Liver (tissue), 9 donors: Measurements from ENCODE around the gene MAPKBP1. TPM values are rescaled to one million over a fixed set of nuclear protein-coding genes. Genes with fewer than 3 reads are reported as not detected.

Experiments used
- DNase-seq: peaks from one replicate; pipeline ENCODE4 v3.0.0-alpha.2; 2017; ENCODE audit warnings: low spot score
- H3K27ac ChIP-seq, 2 donors: one replicate each; pipeline ENCODE4 v1.7.0; 2013; ENCODE audit warnings: inconsistent platforms in 2 of 2, low read length in 2 of 2, control low read depth in 1 of 2, low read depth in 1 of 2, mild to moderate bottlenecking in 1 of 2
- H3K27me3 ChIP-seq, 4 donors: one replicate each; pipeline versions ENCODE4 v1.6.1 to v1.7.0; 2013; ENCODE audit warnings: low read length in 3 of 4, inconsistent platforms in 1 of 4, mild to moderate bottlenecking in 1 of 4, moderate library complexity in 1 of 4; ENCODE audit not compliant: control insufficient read depth in 4 of 4, insufficient read depth in 4 of 4
- H3K36me3 ChIP-seq, 4 donors: one replicate each; pipeline versions ENCODE4 v1.6.1 to v1.7.0; 2013; ENCODE audit warnings: low read length in 3 of 4, mild to moderate bottlenecking in 3 of 4, low read depth in 1 of 4, moderate library complexity in 1 of 4; ENCODE audit not compliant: control insufficient read depth in 4 of 4, insufficient read depth in 3 of 4
- H3K4me1 ChIP-seq, 4 donors: one replicate each; pipeline versions ENCODE4 v1.6.1 to v1.7.0; 2013; ENCODE audit warnings: low read length in 3 of 4, mild to moderate bottlenecking in 3 of 4, moderate library complexity in 1 of 4; ENCODE audit not compliant: control insufficient read depth in 4 of 4, insufficient read depth in 4 of 4
- H3K4me3 ChIP-seq, 3 donors: one replicate each; pipeline versions ENCODE4 v1.6.1 to v1.7.0; 2013; ENCODE audit warnings: low read length in 3 of 3, control low read depth in 1 of 3, low read depth in 1 of 3, mild to moderate bottlenecking in 1 of 3
- H3K9ac ChIP-seq, 2 donors: one replicate each; pipeline ENCODE4 v1.7.0; 2013; ENCODE audit warnings: low read length in 2 of 2, mild to moderate bottlenecking in 2 of 2, moderate library complexity in 2 of 2, control low read depth in 1 of 2, low read depth in 1 of 2
- H3K9me3 ChIP-seq, 4 donors: one replicate each; pipeline versions ENCODE4 v1.6.1 to v1.7.0; 2013; ENCODE audit warnings: low read length in 3 of 4; ENCODE audit not compliant: control insufficient read depth in 4 of 4
- EGR1 ChIP-seq, 2 donors: IDR thresholded peaks; 2 replicates each; pipeline ENCODE4 v1.6.1; 2016 to 2018; ENCODE audit warnings: antibody characterized with exemption in 2 of 2, low read depth in 2 of 2
- FOXA1 ChIP-seq: IDR thresholded peaks from 2 replicates; pipeline ENCODE4 v1.6.1; 2016; ENCODE audit warnings: antibody characterized with exemption
- FOXA2 ChIP-seq: IDR thresholded peaks from 2 replicates; pipeline ENCODE4 v1.6.1; 2016; ENCODE audit warnings: antibody characterized with exemption
- GABPA ChIP-seq, 2 donors: IDR thresholded peaks in 1 of 2; conservative IDR thresholded peaks in 1 of 2; 2 replicates each; pipeline ENCODE4 v1.6.1; 2016; ENCODE audit warnings: antibody characterized with exemption in 2 of 2, mild to moderate bottlenecking in 1 of 2, moderate library complexity in 1 of 2
- HNF4A ChIP-seq, 2 donors: conservative IDR thresholded peaks; 2 replicates each; pipeline ENCODE4 v1.6.1; 2016; ENCODE audit warnings: antibody characterized with exemption in 2 of 2, mild to moderate bottlenecking in 2 of 2
- HNF4G ChIP-seq: IDR thresholded peaks from 2 replicates; pipeline ENCODE4 v1.6.1; 2016; ENCODE audit warnings: antibody characterized with exemption
- MAX ChIP-seq: IDR thresholded peaks from 2 replicates; pipeline ENCODE4 v1.6.1; 2016; ENCODE audit warnings: antibody characterized with exemption
- NR2F2 ChIP-seq: IDR thresholded peaks from 2 replicates; pipeline ENCODE4 v1.6.1; 2016; ENCODE audit warnings: antibody characterized with exemption
- RAD21 ChIP-seq, 2 donors: IDR thresholded peaks; 2 replicates each; pipeline ENCODE4 v1.6.1; 2016; ENCODE audit warnings: antibody characterized with exemption in 2 of 2, mild to moderate bottlenecking in 2 of 2
- REST ChIP-seq: IDR thresholded peaks from 2 replicates; pipeline ENCODE4 v1.6.1; 2016; ENCODE audit warnings: antibody characterized with exemption, mild to moderate bottlenecking
- RXRA ChIP-seq, 2 donors: IDR thresholded peaks; 2 replicates each; pipeline ENCODE4 v1.6.1; 2017 to 2018; ENCODE audit warnings: antibody characterized with exemption in 2 of 2, mild to moderate bottlenecking in 1 of 2
- SP1 ChIP-seq: IDR thresholded peaks from 2 replicates; pipeline ENCODE4 v1.6.1; 2018; ENCODE audit warnings: antibody characterized with exemption, mild to moderate bottlenecking
- ZBTB33 ChIP-seq: IDR thresholded peaks from 2 replicates; pipeline ENCODE4 v1.6.1; 2016; ENCODE audit warnings: antibody characterized with exemption
- WGBS: extraction: QIAGEN DNeasy Blood & Tissue Kit; methylation state at CpG from one replicate; pipeline ENCODE4 v1.1.7; 2013; 5-methylcytosine and 5-hydroxymethylcytosine counted together
- polyA plus RNA-seq, 2 donors: library from polyadenylated mRNA; stranded (reverse) in 1 of 2; unstranded in 1 of 2; fragments of 200-250 nt in 1 of 2; fragments of >200 nt in 1 of 2; fragmentation: Nextera tagmentation in 1 of 2; extraction: Ambion mirVana in 1 of 2; gene quantifications; one replicate each; pipeline versions ENCODE4 v1.2.1 to v1.2.3, GENCODE V29; 2013 to 2015
- total RNA-seq, 2 donors: library from RNA; depleted of rRNA; stranded (reverse); fragments of >200 nt; gene quantifications; one replicate each; pipeline ENCODE4 v1.2.3, GENCODE V29; 2014
- donor health status: healthy.
- donor health status: healthy.
- donor health status: healthy.
- donor health status: healthy.
- donor health status: healthy.

Gene MAPKBP1
- total and polyA plus RNA-seq, 4 donors, result 0.89 to 10.3 (median 2.7) TPM

GRCh38 chr15:41782371-41783282, 8.3 kb downstream of the MAPKBP1 start:
- no peak overlapping the region for H3K4me3 ChIP-seq
- no peaks in the 10 kb centered on the region for H3K9me3 ChIP-seq
- H3K9ac ChIP-seq, result no peak overlapping the region
- TF ChIP-seq SP1, result no peak
- H3K27me3 ChIP-seq, result no peaks in the 10 kb centered on the region
- 96% methylated on average over 5 of the region's 5 CpGs for WGBS
- no peak for DNase-seq
- no peaks in the 10 kb centered on the region for H3K36me3 ChIP-seq
- H3K27ac ChIP-seq, result no peak overlapping the region
- no peaks in the 10 kb centered on the region for H3K4me1 ChIP-seq

- Histone ChIP-seq H3K9me3 (no peaks in the 10 kb centered on the region), H3K4me3 (no peak overlapping the region), H3K27me3 (no peaks in the 10 kb centered on the region), H3K4me1 (no peaks in the 10 kb centered on the region), H3K9ac (no peak overlapping the region), H3K36me3 (no peaks in the 10 kb centered on the region), H3K27ac (no peak overlapping the region)
- no peak for DNase-seq
- 54% methylated on average over 1 of the region's 1 CpG for WGBS
- TF ChIP-seq HNF4G (no peak), REST (no peak), HNF4A (conservative IDR thresholded peaks at IDR 0.05) (no peak), FOXA2 (no peak), FOXA1 (no peak), EGR1 (IDR thresholded peaks at IDR 0.05; ENCODE audit: low read depth in 2 of 2) (no peak), RXRA (IDR thresholded peaks at IDR 0.05) (no peak), MAX (no peak), NR2F2 (no peak), ZBTB33 (no peak), RAD21 (IDR thresholded peaks at IDR 0.05) (no peak), GABPA (IDR thresholded peaks at IDR 0.05 in 1 of 2, conservative IDR thresholded peaks at IDR 0.05 in 1 of 2) (no peak)
These were observed 9.0 kb downstream of the MAPKBP1 start for GRCh38 chr15:41783296-41783695.
